GM12878 (cell line): ENCODE results near the gene ELAVL2.

Source experiments
- FOXK2 ChIP-seq: fragments of 450-650 bp; IDR thresholded peaks from 2 replicates; pipeline ENCODE4 v1.6.1; 2017; ENCODE audit warnings: mild to moderate bottlenecking, moderate library complexity
- JUND ChIP-seq: IDR thresholded peaks from 2 replicates; pipeline ENCODE4 v1.6.1; 2012; ENCODE audit warnings: low read depth, mild to moderate bottlenecking, low read length, improper control_type of control experiment, moderate library complexity
- POLR2AphosphoS5 ChIP-seq: IDR thresholded peaks from 2 replicates; pipeline ENCODE4 v1.6.1; 2011; ENCODE audit warnings: mild to moderate bottlenecking, low read length, inconsistent platforms
- TF ChIP-seq, protein P1 (sequence below): IDR thresholded peaks from 2 replicates; pipeline ENCODE4 v1.6.1; 2012; ENCODE audit warnings: low read depth, low read length, improper control_type of control experiment

- TF ChIP-seq JUND: no peak
- TF ChIP-seq, protein P1, sequence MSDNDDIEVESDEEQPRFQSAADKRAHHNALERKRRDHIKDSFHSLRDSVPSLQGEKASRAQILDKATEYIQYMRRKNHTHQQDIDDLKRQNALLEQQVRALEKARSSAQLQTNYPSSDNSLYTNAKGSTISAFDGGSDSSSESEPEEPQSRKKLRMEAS: no peak
- no peak for TF ChIP-seq FOXK2
- TF ChIP-seq POLR2AphosphoS5: no peak
Observed at GRCh38 chr9:23766613-23767012, 59.4 kb downstream of the ELAVL2 start.
